Sigmoid colon (tissue), 7 donors: ENCODE measurements around the gene MRPS35. TPM values are rescaled to one million over a fixed set of nuclear protein-coding genes. Genes with fewer than 3 reads are reported as not detected.

Source experiments
- DNase-seq: peaks from one replicate; pipeline ENCODE4 v3.0.0-alpha.2; 2019
- H3K27ac ChIP-seq, 4 donors: fragments of 200-600 bp; sonication (generic); one replicate each; pipeline ENCODE4 v1.5.1; 2016 to 2019; ENCODE audit warnings: mild to moderate bottlenecking in 1 of 4
- H3K27me3 ChIP-seq, 3 donors: fragments of 200-600 bp; sonication (generic); one replicate each; pipeline ENCODE4 v1.5.1; 2019; ENCODE audit warnings: mild to moderate bottlenecking in 1 of 3
- H3K36me3 ChIP-seq, 4 donors: fragments of 200-600 bp; sonication (generic); one replicate each; pipeline ENCODE4 v1.5.1; 2016 to 2019
- H3K4me1 ChIP-seq, 4 donors: fragments of 200-600 bp; sonication (generic); one replicate each; pipeline ENCODE4 v1.5.1; 2017 to 2019
- H3K4me3 ChIP-seq, 4 donors: fragments of 200-600 bp; sonication (generic); one replicate each; pipeline ENCODE4 v1.5.1; 2017 to 2019; ENCODE audit warnings: mild to moderate bottlenecking in 2 of 4, moderate library complexity in 1 of 4
- H3K9me3 ChIP-seq, 4 donors: fragments of 200-600 bp in 3 of 4; sonication (generic) in 3 of 4; one replicate each; pipeline versions ENCODE4 v1.5.1 to v1.6.1; 2013 to 2019
- EP300 ChIP-seq, 4 donors: sonication (generic); formaldehyde crosslinking; IDR thresholded peaks; one replicate each; pipeline ENCODE4 v1.6.1; 2017; ENCODE audit warnings: antibody characterized with exemption in 4 of 4
- POLR2A ChIP-seq, 2 donors: fragments of 450-650 bp; IDR thresholded peaks; one replicate each; pipeline ENCODE4 v1.6.1; 2016; ENCODE audit warnings: antibody characterized with exemption in 2 of 2, mild to moderate bottlenecking in 2 of 2, moderate library complexity in 2 of 2
- POLR2AphosphoS5 ChIP-seq, 4 donors: sonication (generic); formaldehyde crosslinking; IDR thresholded peaks; one replicate each; pipeline ENCODE4 v1.6.1; 2017; ENCODE audit warnings: antibody characterized with exemption in 4 of 4
- WGBS, 2 donors: extraction: QIAGEN DNeasy Blood & Tissue Kit; methylation state at CpG; one replicate each; pipeline ENCODE4 v1.1.7; 2013; 5-methylcytosine and 5-hydroxymethylcytosine counted together
- intact Hi-C: fragments of 100-400 bp; cut with DNase I; formaldehyde crosslinking; loops from one replicate; pipeline ENCODE4 v1.15.1; 2023
- polyA plus RNA-seq, 3 donors: library from polyadenylated mRNA; stranded (reverse); fragments of 200-250 nt; gene quantifications; one replicate each; pipeline ENCODE4 v1.2.3, GENCODE V29; 2013
- total RNA-seq, 4 donors: library from RNA; depleted of rRNA; stranded (reverse); fragments of >200 nt; gene quantifications; one replicate each; pipeline ENCODE4 v1.1.0, GENCODE V29; 2016
- TF ChIP-seq, protein P1 (sequence below), 4 experiments: fragments of 450-650 bp in 3 of 4; fragments of 200-600 bp in 1 of 4; IDR thresholded peaks; one replicate each; pipeline ENCODE4 v1.5.1; 2016 to 2019; ENCODE audit warnings: antibody characterized with exemption in 4 of 4, mild to moderate bottlenecking in 3 of 4, moderate library complexity in 2 of 4
- donor health status: healthy with polysubstance abuse.
- donor health status: Bipolar disorder and iron deficiency.
- donor health status: healthy.

MRPS35 gene
- total and polyA plus RNA-seq, 7 donors: 34.3 to 98.3 (median 53.5) TPM

DNA sequence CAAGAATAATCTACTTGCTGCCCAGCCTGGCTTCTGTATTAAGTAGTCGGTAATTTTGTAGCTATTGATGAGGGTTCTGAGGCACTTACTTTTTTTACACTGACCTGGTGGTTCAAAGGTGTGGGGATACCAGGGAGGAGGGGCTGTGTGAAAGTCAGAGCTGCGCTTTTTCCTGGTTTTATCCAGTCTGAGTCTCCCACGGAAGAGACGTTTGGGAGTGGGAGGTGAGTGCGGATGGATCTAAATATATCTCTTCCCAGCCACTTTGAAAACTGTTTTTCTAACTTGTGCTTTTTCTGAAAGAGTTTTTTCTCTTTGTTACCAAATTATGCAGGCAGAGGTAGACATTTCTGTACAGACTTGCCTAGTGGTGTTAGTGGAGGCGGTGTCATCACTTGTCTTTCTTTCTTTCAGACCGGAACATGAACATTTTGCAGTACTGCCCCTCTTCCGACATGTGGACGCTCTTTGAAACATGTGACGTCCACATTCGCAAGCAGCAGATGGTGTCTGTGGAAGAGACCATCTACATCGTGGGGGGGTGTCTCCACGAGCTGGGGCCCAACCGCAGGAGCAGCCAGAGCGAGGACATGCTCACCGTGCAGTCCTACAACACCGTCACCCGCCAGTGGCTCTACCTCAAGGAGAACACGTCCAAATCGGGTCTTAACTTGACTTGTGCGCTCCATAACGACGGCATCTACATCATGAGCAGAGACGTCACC, 86.8 kb downstream of the MRPS35 start:
- Histone ChIP-seq H3K4me3 (no peak overlapping the region), H3K27me3 (no peaks in the 10 kb centered on the region), H3K36me3 (peaks cover 20 to 90% (median 48%) of the 10 kb centered on the region in 4 donors), H3K9me3 (no peaks in the 10 kb centered on the region), H3K4me1 (no peaks in the 10 kb centered on the region), H3K27ac (no peak overlapping the region)
- TF ChIP-seq POLR2A (IDR thresholded peaks at IDR 0.05) (no peak), POLR2AphosphoS5 (IDR thresholded peaks at IDR 0.05) (no peak), EP300 (IDR thresholded peaks at IDR 0.05) (no peak)
- TF ChIP-seq, protein P1, sequence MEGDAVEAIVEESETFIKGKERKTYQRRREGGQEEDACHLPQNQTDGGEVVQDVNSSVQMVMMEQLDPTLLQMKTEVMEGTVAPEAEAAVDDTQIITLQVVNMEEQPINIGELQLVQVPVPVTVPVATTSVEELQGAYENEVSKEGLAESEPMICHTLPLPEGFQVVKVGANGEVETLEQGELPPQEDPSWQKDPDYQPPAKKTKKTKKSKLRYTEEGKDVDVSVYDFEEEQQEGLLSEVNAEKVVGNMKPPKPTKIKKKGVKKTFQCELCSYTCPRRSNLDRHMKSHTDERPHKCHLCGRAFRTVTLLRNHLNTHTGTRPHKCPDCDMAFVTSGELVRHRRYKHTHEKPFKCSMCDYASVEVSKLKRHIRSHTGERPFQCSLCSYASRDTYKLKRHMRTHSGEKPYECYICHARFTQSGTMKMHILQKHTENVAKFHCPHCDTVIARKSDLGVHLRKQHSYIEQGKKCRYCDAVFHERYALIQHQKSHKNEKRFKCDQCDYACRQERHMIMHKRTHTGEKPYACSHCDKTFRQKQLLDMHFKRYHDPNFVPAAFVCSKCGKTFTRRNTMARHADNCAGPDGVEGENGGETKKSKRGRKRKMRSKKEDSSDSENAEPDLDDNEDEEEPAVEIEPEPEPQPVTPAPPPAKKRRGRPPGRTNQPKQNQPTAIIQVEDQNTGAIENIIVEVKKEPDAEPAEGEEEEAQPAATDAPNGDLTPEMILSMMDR (IDR thresholded peaks at IDR 0.05): no peak
- DNase-seq: no peak
- 96 to 97% methylated on average over 24 of the region's 24 CpGs for WGBS, 2 donors
- intact Hi-C loops: no loop called here

DNA sequence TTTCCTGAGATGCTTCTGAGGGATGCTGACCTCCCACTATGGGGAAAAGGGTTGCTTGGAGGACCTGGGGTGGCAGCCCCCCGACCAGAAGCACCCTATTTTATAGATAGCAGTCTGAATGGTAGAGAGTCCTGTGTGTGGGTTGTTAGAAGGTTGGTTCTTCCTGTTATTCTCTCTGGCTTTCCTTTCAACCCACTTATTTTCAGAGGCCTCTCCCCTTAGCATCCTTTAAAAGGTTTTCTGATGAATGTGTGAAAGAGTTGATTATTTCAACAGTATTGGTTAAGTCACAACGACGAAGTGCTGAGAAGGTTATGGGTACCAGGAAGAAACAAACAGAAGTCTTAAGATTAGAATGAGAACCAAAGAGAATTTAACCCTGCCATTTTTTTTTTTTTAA, 90.2 kb downstream of the MRPS35 start:
- 75 to 93% methylated on average over 3 of the region's 3 CpGs for WGBS, 2 donors
- H3K27ac ChIP-seq: no peak overlapping the region
- peaks cover 0 to 8% (median 0%) of the 10 kb centered on the region in 4 donors for H3K4me1 ChIP-seq
- no peak overlapping the region for H3K4me3 ChIP-seq
- no peak for TF ChIP-seq POLR2A (IDR thresholded peaks at IDR 0.05)
- no peak for TF ChIP-seq POLR2AphosphoS5 (IDR thresholded peaks at IDR 0.05)
- no peak for TF ChIP-seq EP300 (IDR thresholded peaks at IDR 0.05)
- TF ChIP-seq, protein P1 (IDR thresholded peaks at IDR 0.05): no peak
- DNase-seq: no peak
- peaks cover 7 to 58% (median 26%) of the 10 kb centered on the region in 4 donors for H3K36me3 ChIP-seq
- no peaks in the 10 kb centered on the region for H3K27me3 ChIP-seq
- intact Hi-C loops: no loop called here
- no peaks in the 10 kb centered on the region for H3K9me3 ChIP-seq

DNA sequence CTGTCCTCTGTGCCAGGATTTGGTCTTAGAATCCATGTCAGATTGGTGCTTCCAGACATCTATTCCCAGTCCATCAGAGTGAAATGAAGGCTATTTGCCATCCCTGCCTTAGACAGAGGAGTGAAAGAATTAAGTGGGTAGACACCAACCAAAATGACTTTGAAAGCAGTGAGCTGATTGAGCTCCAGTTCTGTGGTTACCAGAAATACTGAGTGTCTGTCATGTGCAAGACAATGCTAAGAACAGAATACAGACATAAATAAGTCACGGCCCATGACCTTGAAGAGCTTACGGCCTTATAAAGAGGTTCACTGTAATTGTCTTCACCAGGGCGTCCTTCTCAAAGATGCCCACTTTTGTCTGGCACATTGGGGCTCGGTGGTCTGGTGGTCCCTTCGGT, 91.0 kb downstream of the MRPS35 start:
- TF ChIP-seq, protein P1 (IDR thresholded peaks at IDR 0.05): no peak
- TF ChIP-seq POLR2AphosphoS5 (IDR thresholded peaks at IDR 0.05) (no peak), EP300 (IDR thresholded peaks at IDR 0.05) (no peak), POLR2A (IDR thresholded peaks at IDR 0.05) (no peak)
- no peaks in the 10 kb centered on the region for H3K27me3 ChIP-seq
- no peaks in the 10 kb centered on the region for H3K9me3 ChIP-seq
- H3K27ac ChIP-seq: no peak overlapping the region
- 88 to 92% methylated on average over 5 of the region's 5 CpGs for WGBS, 2 donors
- no peak for DNase-seq
- peaks cover 7 to 51% (median 24%) of the 10 kb centered on the region in 4 donors for H3K36me3 ChIP-seq
- H3K4me1 ChIP-seq: peaks cover 0 to 8% (median 0%) of the 10 kb centered on the region in 4 donors
- no peak overlapping the region for H3K4me3 ChIP-seq
- intact Hi-C loops: no loop called here

DNA sequence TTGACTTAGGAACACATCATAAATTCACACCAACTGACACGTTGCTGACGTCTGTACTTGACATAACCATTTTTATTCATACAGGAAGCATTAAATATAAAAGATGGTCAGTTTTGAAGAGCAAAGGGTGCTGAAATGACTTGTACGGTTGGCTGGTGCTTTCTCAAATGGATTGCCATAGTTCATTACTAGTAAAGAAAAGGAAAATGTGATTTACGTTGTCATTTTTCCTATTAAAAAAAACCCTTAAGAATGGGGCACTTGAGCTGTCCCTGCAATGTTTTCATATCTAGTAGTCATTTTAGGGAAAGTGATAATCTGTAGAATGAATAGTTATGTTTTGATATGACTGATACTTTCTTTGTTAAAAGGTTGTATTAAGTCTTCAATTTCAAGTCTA, 91.9 kb downstream of the MRPS35 start:
- Histone ChIP-seq H3K9me3 (no peaks in the 10 kb centered on the region), H3K27ac (no peak overlapping the region), H3K27me3 (no peaks in the 10 kb centered on the region), H3K36me3 (peaks cover 7 to 43% (median 17%) of the 10 kb centered on the region in 4 donors), H3K4me1 (peaks cover 0 to 8% (median 0%) of the 10 kb centered on the region in 4 donors), H3K4me3 (no peak overlapping the region)
- intact Hi-C loops: no loop called here
- WGBS, 2 donors: 48 to 61% methylated on average over 4 of the region's 4 CpGs
- TF ChIP-seq, protein P1 (IDR thresholded peaks at IDR 0.05): no peak
- TF ChIP-seq POLR2AphosphoS5 (IDR thresholded peaks at IDR 0.05): no peak
- no peak for TF ChIP-seq POLR2A (IDR thresholded peaks at IDR 0.05)
- no peak for DNase-seq
